NOMO-1 treated with dmso at 0.1 percent for 144 hours (cell line): Measurements from ENCODE around the gene STAP2.
"Not testable (repeated sequence)": the region's sequence is repeated elsewhere in the genome, so short reads cannot be mapped to it uniquely, and the experiment has no call there.

ENCODE experiments used
- DNase-seq: peaks from one replicate; lab custom pipeline; 2025; ENCODE audit not compliant: unreplicated experiment; lab: John Stamatoyannopoulos, UW

STAP2 gene

DNA sequence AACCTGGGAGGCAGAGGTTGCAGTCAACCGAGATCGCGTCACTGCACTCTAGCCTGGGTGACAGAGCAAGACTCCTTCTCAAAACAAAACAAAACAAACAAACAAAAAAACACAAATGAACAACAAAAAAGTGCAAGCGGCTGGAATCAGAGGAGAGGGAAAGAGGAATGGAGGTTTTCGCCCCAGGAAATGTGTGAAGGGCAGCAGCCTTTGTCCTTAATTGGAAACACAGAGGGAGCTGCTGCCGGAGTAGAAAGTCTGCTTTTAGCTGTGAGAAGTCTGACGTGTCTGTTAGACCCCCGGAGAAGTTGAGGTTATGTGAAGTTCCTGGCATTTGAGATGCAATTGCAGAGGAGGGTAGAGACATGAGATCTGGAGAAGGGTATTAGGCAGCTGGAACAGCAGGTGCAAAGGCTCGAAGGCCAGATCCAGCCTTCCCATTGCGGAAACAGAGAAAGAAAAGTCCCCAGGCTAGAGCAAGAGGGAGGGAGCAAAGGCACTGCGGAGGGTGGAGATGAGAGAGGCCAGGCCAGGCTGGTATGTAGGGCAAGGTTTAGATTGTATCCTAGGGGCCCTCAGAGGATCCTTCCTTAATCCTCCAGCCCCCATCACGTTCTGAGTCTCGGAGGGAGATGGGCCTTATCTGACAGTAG, 36.9 kb downstream of the STAP2 start:
- no peak for DNase-seq

DNA sequence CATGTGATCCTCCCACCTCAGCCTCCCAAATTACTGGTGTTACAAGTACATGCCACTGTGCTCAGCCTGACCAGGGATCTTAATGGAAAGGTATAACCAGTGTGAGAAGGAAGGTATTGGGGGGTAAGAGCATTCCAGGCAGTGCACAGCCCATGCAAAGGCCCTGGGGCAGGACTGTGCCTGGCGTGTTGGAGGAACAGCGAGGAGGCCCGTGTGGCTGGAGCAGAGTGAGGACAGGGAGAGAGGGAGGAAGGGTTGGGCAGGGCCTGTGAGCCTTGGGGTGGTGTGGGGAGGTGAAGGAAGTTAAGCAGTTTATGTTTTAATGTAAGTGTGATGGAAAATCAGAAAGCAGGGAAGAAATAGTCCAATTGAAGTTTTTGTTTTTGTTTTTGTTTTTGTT, 38.0 kb downstream of the STAP2 start:
- DNase-seq = no peak

DNA sequence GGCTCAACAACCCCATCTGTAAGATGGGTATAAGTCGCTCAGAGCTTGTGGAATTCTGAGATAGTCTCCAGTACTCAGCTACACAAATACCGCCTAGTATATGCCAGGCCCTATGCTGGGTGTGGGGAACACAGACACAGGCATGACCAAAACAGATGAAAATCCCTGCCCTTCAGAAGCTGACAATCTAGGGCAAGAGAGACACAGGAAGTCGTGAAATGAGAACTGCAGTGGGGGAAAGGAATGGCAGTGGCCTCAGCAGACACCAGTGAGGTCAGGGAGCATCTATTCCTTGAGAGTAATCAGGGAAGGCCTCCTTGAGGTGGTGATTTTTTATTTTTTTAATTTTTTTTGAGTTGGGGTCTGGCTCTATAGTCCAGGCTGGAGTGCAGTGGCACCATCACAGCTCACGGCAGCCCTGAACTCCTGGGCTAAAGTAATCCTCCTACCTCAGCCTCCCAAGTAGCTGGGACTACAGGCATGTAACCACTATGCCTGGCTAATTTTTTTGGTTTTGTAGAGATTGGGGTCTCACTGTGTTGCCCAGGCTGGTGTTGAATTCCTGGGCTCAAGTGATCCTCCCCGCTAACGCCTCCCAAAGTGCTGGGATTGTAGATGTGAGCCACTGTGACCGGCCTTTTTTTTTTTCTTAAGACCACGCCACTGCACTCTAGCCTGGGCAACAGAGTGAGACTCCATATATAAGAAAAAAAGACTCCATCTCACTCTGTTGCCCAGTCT, 39.6 kb downstream of the STAP2 start:
- no peak for DNase-seq

DNA sequence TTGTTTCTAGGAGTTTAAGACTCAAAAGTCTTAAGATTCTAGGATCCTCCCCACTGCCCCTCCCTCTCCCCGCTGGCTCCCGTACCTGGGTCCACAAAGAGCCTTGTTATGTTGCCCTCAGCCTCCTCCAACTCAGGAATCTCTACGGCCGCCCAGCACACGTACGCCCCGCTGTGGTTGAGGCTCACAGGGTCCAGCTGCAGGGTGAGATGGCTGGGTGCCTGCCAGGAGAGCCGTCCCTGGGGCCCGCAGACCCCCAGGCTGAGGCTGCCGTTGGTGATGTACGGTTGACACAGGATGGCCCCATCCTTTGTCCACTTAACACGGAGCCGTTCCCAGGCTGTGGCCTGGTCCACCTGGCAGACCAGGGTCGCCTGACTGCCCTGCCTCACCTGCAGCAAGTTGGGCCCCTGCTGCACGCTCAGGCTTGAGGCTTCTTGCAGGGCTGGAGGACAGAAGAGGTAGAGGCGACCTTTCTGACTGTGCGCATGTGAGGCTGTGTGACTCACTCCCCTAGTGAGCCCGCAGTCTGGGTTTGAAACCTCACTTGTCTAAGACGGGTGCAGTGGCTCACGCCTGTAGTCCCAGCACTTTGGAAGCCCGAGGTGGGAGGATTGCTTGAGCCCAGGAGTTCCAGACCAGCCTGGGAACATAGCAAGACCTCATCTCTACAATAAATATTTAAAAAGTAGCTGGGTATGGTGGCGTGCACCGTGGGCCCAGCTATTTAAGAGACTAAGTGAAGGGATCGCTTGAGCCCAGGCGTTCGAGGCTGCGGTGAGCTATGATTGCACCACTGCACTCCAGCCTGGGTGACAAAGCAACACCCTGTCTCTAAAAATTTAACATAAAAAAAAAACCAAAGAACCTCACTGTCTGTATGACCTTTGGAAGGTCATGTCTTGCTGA, 40.5 kb downstream of the STAP2 start:
- DNase-seq = no peak

DNA sequence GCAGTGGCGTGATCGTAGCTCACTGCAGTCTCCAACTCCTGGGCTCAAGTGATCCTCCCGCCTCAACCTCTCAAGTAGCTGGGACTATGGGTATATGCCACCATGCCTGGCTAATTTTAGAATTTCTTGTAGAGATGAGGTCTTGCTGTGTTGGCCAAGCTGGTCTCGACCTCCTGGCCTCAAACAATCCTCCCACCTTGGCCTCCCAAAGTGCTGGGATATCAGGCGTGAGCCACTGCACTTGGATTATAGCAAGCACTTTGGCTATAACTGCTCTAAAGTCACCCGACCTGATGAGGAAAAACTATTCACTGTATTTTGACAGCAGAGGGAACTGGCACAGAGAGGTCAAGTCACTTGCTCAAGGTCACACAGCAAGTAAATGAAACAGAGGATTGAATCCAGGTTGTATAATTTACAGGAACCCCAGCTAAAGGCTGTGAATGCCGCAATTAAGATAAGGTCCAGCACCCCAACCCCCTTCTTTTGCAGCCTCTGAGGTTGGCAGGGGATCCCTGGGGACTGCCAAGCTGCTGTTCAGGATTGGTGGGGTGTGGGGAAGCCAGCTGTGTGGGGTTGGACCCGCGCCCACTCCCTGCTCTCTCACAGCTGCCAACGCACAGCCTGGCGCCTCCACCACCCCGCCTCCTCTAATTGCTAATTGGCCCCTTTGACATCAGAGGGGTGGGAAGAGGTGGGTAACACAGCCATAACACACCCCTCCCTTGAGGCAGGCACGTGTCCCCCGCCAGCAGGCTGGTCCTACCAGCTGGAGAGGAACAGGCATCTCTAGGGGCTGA, 42.5 kb downstream of the STAP2 start:
- no peak for DNase-seq

DNA sequence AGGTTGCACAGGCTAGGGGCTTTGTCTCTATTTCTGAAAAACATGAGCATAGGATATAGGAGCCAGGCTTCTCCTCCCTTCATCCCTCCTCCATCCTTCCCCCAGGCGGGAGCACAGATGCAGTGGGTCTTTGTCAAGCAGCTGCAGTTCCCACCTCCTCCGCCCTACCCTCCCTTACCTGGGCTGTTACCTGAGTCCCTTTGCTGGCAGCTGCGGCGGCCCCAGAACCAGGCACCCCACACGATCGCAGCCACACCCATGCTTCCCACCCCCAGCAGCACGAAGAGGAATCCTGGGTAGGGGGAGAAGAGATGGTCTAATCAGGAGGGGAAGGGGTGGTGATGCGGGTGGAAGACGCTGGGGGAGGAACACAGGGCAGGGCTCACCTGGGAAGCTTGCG, 44.2 kb downstream of the STAP2 start:
- DNase-seq = no peak

DNA sequence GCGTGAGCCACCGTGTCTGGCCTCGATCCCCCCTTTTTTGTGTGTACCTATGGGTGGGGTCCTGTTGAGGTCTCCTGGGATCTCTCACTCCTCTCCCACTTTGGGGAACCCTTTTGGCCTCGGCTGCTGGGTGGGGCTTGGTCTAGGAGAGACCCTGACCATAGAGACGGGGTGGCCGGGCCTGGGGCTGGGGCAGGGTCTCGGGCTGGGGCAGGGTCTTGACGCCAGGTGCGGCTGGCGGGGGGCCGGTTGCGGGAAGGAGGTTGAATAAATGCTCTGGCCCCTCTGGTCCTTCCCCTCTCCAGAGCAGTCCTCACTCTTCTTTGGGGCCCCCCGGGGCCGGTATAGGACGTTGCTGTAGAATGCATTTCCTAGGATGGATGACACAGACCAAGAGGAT, 46.1 kb downstream of the STAP2 start:
- no peak for DNase-seq

DNA sequence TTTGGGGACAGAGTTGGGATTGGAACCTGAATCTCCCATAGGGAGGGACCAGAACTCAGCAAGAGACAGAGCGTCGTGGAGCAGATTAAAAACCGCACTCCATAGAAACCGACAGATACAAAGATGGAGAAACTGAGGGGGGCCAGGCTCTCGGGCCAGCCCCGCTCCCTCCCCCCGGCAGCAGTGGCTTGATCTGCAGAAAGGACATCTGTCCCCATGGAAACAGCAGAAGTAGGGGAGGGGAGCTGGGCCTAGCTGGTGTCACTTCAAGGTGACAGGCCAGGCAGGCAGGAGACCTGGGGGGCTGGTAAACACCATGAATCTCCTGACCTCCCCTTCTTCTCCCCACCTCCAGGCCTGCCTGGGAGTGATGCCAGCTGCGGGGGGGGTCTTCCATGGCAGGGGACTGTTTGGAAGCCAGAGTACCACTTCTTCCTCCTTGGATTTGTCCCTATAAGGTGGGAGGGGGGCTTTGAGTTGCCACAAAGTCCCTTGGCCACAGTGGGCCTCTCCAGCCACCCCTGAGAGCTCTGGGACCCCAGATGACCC, 47.4 kb downstream of the STAP2 start:
- DNase-seq = no peak

DNA sequence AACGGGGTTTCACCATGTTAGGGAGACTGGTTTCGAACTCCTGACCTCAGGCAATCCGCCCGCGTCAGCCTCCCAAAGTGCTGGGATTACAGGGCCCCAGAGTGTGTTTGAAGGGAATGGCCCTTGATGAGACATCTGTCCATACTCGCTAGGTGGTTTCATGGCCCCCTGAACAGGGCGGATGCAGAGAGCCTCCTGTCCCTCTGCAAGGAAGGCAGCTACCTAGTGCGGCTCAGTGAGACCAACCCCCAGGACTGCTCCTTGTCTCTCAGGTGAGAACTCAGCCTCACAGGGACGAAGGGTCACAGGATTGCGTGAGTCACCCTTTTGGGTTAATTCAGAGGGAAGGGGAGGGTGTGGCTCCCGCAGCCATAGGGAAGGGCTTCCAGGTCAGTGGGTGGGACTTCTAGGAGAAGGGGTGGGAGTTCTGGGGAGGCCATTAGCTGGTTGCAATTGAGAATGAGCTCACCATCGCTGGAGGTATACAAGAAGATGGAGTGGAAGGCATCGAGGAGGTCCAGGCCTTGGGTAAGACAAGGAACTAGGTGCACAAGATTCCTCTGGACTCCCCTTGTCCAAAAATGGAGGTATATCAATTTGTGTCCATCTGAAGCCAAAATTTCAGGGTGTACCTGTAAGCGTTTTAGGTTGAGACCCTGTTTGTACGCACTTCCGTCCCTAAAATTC, 50.4 kb downstream of the STAP2 start:
- DNase-seq = no peak

DNA sequence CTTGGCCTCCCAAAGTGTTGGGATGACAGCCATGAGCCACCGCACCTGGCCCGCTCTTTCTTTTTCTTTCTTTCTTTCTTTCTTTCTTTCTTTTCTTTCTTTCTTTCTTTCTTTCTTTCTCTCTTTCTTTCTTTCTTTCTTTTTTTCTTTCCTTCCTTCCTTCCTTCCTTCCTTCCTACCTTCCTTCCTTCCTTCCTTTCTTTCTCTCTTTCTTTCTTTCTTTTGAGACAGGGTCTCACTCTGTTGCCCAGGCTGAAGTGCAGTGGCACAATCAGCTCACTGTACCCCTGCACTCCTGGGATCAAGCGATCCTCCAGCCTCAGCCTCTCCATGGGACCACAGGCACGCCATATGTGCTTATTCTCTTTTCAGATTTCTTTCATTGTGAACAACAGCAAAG, 52.5 kb downstream of the STAP2 start:
- DNase-seq = not testable (repeated sequence)

DNA sequence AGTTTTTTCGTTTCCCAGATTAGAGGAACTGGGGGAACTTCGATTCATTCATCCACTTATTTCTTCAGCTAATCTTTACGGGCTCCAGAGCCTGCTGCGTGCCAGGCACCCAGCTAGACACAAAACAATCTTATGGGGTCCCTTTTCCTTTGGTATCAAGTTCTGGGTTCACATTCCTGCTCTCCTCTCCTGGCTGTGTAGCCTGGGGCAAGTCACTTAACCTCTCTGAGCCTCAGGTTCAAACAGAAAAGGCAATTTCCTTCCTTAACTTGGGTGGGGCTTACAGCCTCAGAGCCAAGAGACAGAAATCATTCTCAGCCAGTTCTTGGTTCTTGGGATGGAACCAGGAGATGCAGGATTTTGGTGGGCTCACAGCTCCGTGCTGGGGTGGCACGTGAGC, 53.7 kb downstream of the STAP2 start:
- DNase-seq = no peak

DNA sequence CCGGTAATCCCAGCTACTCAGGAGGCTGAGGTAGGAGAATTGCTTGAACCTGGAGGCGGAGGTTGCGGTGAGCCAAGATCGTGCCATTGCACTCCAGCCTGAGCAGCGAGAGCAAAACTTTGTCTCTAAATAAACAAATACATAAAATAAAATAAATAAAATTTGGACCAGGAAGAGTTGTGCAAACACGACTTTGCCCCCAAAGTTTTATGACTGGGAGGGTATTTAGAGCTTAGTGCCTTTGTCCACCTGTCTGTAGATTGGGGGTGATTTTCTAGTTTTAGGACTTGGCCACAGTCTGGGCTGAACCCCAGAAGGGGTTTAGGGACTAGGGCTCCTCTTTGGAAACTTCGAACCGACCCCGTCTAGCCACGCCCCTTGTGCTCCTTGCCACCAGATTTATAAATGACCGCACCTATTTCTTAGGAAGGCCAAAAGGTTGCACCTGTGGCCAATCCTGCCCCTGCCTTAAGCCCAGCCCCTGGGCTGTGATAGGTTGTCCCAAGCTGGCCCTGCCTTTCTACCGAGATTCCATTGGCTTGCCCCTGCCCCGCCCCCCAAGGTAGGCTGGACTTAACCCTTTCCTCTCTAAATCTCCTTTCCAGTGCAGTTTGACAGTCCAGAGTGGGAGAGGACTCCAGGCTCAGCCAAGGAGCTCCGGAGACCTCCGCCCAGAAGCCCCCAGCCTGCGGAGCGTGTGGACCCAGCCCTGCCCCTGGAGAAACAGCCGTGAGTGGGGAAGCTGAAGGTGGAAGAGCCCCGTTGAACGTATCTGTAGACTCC, 54.3 kb downstream of the STAP2 start:
- no peak for DNase-seq

DNA sequence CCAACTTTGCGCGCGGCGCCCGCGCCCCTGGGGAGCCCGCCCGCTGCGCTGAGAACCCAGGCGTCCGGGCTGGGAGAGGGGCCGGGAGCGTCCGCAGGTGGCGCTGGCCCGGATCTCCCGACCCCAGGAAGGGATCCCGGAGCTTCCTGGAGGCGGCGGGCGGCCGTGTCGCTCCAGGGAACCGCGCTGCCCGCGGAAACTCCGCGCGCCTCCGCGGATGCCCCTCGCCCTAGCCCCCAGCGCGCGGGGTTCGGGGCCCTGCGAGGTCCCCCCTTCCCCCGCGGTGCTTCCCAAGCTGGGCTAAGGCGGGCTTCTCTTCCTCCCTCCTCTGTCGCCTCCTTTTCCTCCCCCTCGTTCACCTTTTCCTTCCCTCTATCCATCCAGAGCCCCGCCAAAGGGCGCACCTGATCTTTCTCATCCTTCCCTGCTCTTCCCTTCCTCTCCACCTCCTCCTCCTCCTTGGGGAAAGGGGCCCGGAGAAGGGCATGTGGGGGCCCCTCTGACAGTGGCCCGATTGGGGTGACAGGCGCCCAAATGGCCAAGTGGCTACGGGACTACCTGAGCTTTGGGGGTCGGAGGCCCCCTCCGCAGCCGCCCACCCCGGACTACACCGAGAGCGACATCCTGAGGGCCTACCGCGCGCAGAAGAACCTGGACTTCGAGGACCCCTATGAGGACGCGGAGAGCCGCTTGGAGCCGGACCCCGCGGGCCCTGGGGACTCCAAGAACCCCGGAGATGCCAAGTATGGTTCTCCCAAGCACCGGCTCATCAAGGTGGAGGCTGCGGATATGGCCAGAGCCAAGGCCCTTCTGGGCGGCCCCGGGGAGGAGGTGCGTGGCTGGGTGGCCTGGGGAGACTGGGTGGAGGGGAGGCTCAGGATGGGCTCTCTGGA, 58.9 kb downstream of the STAP2 start:
- no peak for DNase-seq

DNA sequence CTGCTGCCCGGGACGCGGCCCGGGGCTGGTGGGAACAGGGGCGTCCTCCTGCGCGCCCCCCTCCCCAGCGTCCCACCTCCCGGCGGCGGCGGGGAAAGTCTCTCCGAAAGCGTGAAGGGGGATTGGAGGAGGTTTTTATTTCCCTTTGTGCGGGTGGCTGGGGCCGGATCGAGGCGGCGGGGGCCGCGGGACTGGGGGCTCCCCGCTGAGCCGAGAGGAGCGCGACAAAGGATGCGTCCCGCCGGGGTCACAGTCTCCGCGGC, 59.4 kb downstream of the STAP2 start:
- DNase-seq = no peak

DNA sequence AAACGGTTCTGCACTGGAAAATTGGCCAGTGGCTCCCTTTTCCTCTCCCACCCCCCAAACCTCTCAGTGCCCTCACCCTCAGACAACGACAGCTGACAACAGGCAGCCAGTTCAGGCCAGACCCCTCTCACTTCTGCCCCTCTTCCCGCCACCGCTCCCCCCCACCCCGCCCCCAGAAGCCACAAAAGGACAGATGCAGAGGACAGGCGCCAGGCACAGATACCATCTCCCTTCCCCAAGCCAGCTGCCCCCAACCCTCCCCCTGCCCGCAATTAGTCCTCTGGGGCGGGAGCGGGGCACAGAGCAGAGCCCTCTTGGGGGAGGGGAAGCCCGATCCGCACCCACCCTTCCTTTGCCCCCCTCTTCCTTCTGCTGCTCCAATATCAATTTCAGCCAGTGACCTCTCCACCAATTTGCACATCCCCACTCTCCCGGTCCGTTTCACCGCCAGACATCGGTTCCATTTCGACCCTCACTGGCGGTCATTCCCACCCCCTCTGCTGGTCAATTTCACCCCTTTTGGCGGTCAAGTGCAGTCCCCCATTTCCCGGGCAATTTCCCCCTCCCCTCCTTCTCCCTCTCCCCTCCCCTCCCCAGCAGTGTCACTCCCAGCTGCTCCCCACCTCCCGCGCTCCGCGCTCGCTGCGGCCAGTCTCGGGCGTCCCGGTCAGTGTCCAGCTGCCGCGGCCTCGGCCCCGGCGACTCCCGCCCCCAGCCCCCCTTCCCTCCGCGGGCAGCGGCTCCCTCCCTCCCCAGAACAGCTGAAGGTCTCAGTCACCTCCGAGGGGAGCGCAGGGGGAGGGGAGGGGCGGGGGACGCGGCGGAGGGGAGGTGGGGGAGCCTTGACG, 60.0 kb downstream of the STAP2 start, which contains the start of gene SHD:
TSS of gene SHD (plus strand) at position 848 of the 848 bp plus-strand sequence. CDS start 798 bp downstream, outside the sequence.
- no peak for DNase-seq

DNA sequence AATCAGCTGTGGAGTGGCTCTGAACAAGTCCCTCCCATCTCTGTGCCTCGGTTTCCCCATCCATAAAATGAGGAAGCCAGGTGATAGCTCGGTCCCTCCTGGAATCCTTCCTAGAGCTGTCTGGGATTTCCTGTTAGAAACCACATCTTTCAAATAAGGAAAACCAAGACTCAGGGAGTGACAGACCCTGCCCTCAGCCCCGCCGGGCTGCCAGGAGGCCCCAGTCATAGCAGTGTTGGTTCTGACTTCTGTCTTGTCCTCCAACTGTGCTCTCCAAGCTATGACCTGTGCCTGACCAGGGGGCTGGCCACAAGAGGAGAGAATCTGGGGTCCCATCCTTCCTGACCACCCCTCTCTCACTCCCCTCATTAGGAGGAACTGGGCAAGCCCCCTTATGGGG, 60.6 kb downstream of the STAP2 start:
- no peak for DNase-seq

DNA sequence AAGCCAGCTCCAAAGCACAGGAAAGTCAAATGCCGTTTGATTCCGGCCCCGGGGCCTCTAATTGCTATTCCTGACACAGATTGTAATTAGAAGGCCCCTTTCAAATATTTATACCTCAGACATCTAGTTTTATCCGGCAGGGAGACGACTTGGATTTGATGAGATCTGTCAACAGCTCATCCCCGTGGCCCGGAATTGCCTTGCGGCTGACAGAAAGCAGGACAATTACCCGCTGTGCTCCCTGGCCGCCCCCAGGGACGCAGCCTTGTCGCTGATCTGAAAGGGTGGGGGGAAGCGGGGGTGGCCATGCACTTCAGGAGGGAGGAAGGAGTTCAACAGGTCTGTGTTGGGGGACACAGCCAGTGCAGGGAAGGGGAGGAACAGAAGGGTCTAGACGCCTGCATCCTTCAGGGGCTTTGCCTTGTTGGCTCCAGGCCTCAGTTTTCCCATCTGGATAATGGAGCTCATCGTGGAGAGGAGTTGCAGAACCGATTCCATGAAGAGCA, 61.4 kb downstream of the STAP2 start:
- no peak for DNase-seq
